Muscle of leg (tissue), 11 donors: ENCODE results near the gene KCTD10. TPM values are rescaled to one million over a fixed set of nuclear protein-coding genes. Genes with fewer than 3 reads are reported as not detected.
A peak's percentile ranks its signal among the peaks of the same experiment; 100 is the strongest.

Experiments used
- DNase-seq: peaks from one replicate; pipeline ENCODE4 v3.0.0; 2013
- H3K27ac ChIP-seq: one replicate; pipeline ENCODE4 v1.5.1; 2013; ENCODE audit warnings: mild to moderate bottlenecking, low read length, control low read depth
- H3K27me3 ChIP-seq: one replicate; pipeline ENCODE4 v1.6.1; 2013; ENCODE audit warnings: low read length; ENCODE audit not compliant: control insufficient read depth, insufficient read depth
- H3K36me3 ChIP-seq: one replicate; pipeline ENCODE4 v1.6.1; 2013; ENCODE audit warnings: low read length; ENCODE audit not compliant: control insufficient read depth, insufficient read depth
- H3K4me1 ChIP-seq: one replicate; pipeline ENCODE4 v1.6.1; 2013; ENCODE audit warnings: low read length; ENCODE audit not compliant: control insufficient read depth, insufficient read depth
- H3K4me3 ChIP-seq: one replicate; pipeline ENCODE4 v1.5.1; 2013; ENCODE audit warnings: low read length, control low read depth
- H3K9me3 ChIP-seq: replicated peaks from 2 replicates; pipeline ENCODE4 v1.6.1; 2013; ENCODE audit warnings: low read depth, low read length; ENCODE audit not compliant: control insufficient read depth
- WGBS: methylation state at CpG from one replicate; pipeline ENCODE4 v1.1.5; 2013; ENCODE audit warnings: missing lambda C conversion rate; ENCODE audit not compliant: insufficient coverage; 5-methylcytosine and 5-hydroxymethylcytosine counted together
- polyA plus RNA-seq, 8 donors: library from polyadenylated mRNA; unstranded; fragments of 120-200 nt; gene quantifications; one replicate each; pipeline versions ENCODE4 v1.2.1 to v1.2.3, GENCODE V29; 2013; ENCODE audit warnings: inconsistent platforms in 1 of 8, low replicate concordance in 1 of 8; ENCODE audit not compliant: insufficient read length in 8 of 8, insufficient read depth in 1 of 8
- total RNA-seq: library from RNA; stranded (reverse); fragments of 120-200 nt; gene quantifications from one replicate; pipeline ENCODE4 v1.2.4, GENCODE V29; 2013

Gene KCTD10
- total and polyA plus RNA-seq, 9 donors: 10.0 to 35.8 (median 27.2) TPM

DNA sequence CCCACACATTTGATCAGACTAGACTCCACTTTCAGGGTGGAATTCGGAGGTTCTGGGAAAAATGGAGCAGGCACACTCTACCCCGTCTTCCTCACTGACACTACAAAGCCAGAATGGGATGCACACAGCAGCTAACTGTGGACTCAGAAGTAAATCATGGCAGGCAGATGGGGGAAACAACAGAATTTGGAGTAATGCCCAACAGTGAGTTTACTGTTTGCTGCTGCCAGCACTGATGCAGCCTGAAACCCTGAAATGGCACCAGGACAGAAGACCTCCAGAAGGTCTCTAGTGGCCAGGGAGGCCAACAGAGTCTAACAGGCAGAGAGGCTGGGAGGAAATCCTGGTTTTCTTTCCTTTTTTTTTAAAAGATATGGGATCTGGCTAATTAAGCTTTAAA, 24.6 kb downstream of the KCTD10 start:
- H3K27ac ChIP-seq: no peak overlapping the region
- H3K4me1 ChIP-seq: no peaks in the 10 kb centered on the region
- no peak overlapping the region for H3K4me3 ChIP-seq
- peaks cover 82% of the 10 kb centered on the region for H3K36me3 ChIP-seq
- no peaks in the 10 kb centered on the region for H3K9me3 ChIP-seq
- no peak for DNase-seq
- no peaks in the 10 kb centered on the region for H3K27me3 ChIP-seq
- 90% methylated on average over 2 of the region's 2 CpGs for WGBS

DNA sequence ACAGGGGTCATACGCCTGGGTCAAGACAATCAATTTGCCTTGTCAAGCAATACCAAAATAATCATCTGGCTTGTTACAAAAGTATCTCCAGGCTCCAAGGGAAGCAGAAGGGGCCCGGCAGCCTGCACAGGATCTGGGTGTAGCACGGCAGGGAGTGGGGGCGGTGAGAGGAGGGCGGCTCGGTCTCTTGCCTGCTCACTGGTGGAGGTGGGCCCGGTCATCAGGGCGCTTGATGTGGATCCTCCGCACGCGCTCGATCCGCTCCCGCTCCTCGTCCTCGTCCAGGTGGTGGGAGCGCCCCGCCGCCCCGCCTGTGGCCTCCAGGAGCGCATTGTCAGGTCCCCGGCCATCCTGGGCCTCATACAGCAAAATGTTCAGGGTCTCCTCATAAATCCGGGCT, 25.7 kb downstream of the KCTD10 start:
- Histone ChIP-seq H3K27ac (no peak overlapping the region), H3K36me3 (peaks cover 81% of the 10 kb centered on the region), H3K4me3 (no peak overlapping the region), H3K4me1 (no peaks in the 10 kb centered on the region), H3K27me3 (no peaks in the 10 kb centered on the region), H3K9me3 (no peaks in the 10 kb centered on the region)
- WGBS: 97% methylated on average over 17 of the region's 23 CpGs
- no peak for DNase-seq

- Histone ChIP-seq H3K27ac (no peak overlapping the region), H3K4me1 (no peaks in the 10 kb centered on the region), H3K9me3 (no peaks in the 10 kb centered on the region), H3K27me3 (no peaks in the 10 kb centered on the region), H3K36me3 (peaks cover 81% of the 10 kb centered on the region), H3K4me3 (no peak overlapping the region)
- WGBS: 68% methylated on average over 4 of the region's 4 CpGs
- DNase-seq: no peak
Observed at GRCh38 chr12:109450980-109451379, 26.1 kb downstream of the KCTD10 start.

- 83% methylated on average over 8 of the region's 16 CpGs for WGBS
- Histone ChIP-seq H3K36me3 (peaks cover 72% of the 10 kb centered on the region), H3K27ac (no peak overlapping the region), H3K9me3 (no peaks in the 10 kb centered on the region), H3K4me1 (no peaks in the 10 kb centered on the region), H3K4me3 (no peak overlapping the region), H3K27me3 (no peaks in the 10 kb centered on the region)
- DNase-seq: no peak
Observed at GRCh38 chr12:109449845-109450532, 27.1 kb downstream of the KCTD10 start.

- Histone ChIP-seq H3K36me3 (peaks cover 70% of the 10 kb centered on the region), H3K9me3 (no peaks in the 10 kb centered on the region), H3K27me3 (no peaks in the 10 kb centered on the region), H3K27ac (no peak overlapping the region), H3K4me3 (no peak overlapping the region), H3K4me1 (no peaks in the 10 kb centered on the region)
- 96% methylated on average over 4 of the region's 8 CpGs for WGBS
- no peak for DNase-seq
Observed at GRCh38 chr12:109448707-109449390, 28.3 kb downstream of the KCTD10 start.

DNA sequence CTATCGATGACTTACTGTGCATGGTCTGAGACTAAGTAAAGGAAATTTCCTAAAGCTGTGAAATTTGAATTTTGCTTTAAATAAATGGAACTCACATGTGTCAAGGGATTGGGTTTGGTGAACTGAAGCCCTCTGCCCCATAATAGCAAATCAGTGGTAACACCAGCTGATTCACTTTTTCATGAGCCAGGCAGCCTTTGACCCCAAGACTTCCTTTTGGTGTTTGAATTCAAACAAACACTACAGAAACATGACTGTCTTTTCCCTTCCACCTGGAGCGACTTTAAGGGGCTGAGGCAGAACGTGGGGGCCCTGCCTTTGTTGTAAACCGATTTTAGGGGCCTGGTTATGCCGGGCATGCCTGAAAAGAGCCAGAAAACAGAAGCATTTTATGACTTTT, 28.8 kb downstream of the KCTD10 start:
- 37% methylated on average over 4 of the region's 5 CpGs for WGBS
- no peak overlapping the region for H3K27ac ChIP-seq

GRCh38 chr12:109447482-109447881, 29.6 kb downstream of the KCTD10 start:
- H3K27me3 ChIP-seq: no peaks in the 10 kb centered on the region
- no peaks in the 10 kb centered on the region for H3K4me1 ChIP-seq
- H3K9me3 ChIP-seq: no peaks in the 10 kb centered on the region
- H3K36me3 ChIP-seq: peaks cover 58% of the 10 kb centered on the region
- no peak overlapping the region for H3K4me3 ChIP-seq
- no peak overlapping the region for H3K27ac ChIP-seq
- WGBS: 89% methylated on average over 3 of the region's 9 CpGs
- no peak for DNase-seq

More for the DNA sequence above, 28.8 kb downstream of the KCTD10 start:
- no peak for DNase-seq
- H3K4me3 ChIP-seq: no peak overlapping the region
- H3K36me3 ChIP-seq: peaks cover 65% of the 10 kb centered on the region
- H3K9me3 ChIP-seq: no peaks in the 10 kb centered on the region
- no peaks in the 10 kb centered on the region for H3K4me1 ChIP-seq
- no peaks in the 10 kb centered on the region for H3K27me3 ChIP-seq

GRCh38 chr12:109446869-109447268, 30.2 kb downstream of the KCTD10 start:
- H3K4me3 ChIP-seq: no peak overlapping the region

DNA sequence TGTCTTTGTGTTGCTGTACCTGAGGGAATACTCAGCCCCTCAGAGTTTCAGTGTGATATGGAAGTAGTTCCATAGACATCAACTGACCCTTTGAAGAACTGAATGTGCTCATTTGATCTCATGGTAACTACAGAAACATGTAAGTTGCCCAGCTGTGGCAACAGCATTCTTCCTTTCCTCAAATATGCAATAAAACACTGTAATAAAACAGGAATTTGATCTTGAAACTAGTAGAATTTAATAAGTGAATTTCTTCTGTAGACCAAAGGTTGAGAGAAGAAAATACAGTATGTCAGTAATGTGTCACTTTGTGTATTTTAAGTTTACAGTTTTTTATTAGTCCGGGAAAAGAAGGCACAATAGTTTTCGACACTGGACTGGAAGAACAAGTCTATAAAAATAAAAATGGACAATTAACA, 31.9 kb downstream of the KCTD10 start:
- no peak for DNase-seq
- H3K4me1 ChIP-seq: no peaks in the 10 kb centered on the region

More at GRCh38 chr12:109446869-109447268, 30.2 kb downstream of the KCTD10 start:
- no peak overlapping the region for H3K27ac ChIP-seq
- H3K9me3 ChIP-seq: no peaks in the 10 kb centered on the region
- H3K27me3 ChIP-seq: no peaks in the 10 kb centered on the region
- H3K4me1 ChIP-seq: no peaks in the 10 kb centered on the region
- DNase-seq: no peak
- H3K36me3 ChIP-seq: peaks cover 53% of the 10 kb centered on the region
- 45% methylated on average over 2 of the region's 8 CpGs for WGBS

DNA sequence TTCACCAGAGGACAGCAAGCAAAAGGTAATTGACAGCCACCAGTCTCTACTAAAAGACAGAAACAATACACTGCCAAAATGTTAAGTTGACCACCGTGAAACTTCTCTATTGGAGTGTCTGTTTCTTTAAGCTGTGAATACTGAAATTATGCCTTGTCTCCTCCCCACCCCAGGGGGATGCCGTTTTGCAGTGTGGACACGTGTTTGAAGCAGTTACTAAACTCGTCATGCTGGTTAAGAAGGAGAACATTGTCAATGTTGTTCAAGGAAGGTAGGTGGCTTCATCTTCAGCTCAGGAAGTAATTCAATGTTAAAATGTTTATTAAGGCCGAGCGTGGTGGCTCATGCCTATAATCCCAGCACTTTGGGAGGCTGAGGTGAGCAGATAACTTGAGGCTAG, 32.8 kb downstream of the KCTD10 start:
- peaks cover 34% of the 10 kb centered on the region for H3K36me3 ChIP-seq
- H3K27ac ChIP-seq: no peak overlapping the region
- H3K27me3 ChIP-seq: no peaks in the 10 kb centered on the region
- WGBS: 65% methylated on average over 2 of the region's 6 CpGs
- H3K4me3 ChIP-seq: no peak overlapping the region
- no peaks in the 10 kb centered on the region for H3K4me1 ChIP-seq
- no peaks in the 10 kb centered on the region for H3K9me3 ChIP-seq
- peak; percentile 47 for DNase-seq

More for the DNA sequence above, 31.9 kb downstream of the KCTD10 start:
- peaks cover 36% of the 10 kb centered on the region for H3K36me3 ChIP-seq
- no peaks in the 10 kb centered on the region for H3K27me3 ChIP-seq
- no peak overlapping the region for H3K4me3 ChIP-seq
- no peaks in the 10 kb centered on the region for H3K9me3 ChIP-seq
- no CpG with 5 or more reads among the region's 2 CpGs for WGBS
- no peak overlapping the region for H3K27ac ChIP-seq
